Type B pancreatic cell (in vitro differentiated cells): Measurements from ENCODE around the gene ZNF687. TPM values are rescaled to one million over a fixed set of nuclear protein-coding genes. Genes with fewer than 3 reads are reported as not detected.
A peak's percentile ranks its signal among the peaks of the same experiment; 100 is the strongest.

ENCODE experiments used
- DNase-seq: peaks from one replicate; pipeline ENCODE4 v3.0.0; 2021; ENCODE audit warnings: mixed read lengths; ENCODE audit not compliant: unreplicated experiment; ENCODE audit errors: extremely low spot score
- H3K27ac Mint-ChIP-seq: 2 replicates; pipeline ENCODE4 v1.8.0; 2021; ENCODE audit warnings: mild to moderate bottlenecking, mixed read lengths
- H3K27me3 Mint-ChIP-seq: 2 replicates; pipeline ENCODE4 v1.8.0; 2021; ENCODE audit warnings: mixed read lengths
- H3K36me3 Mint-ChIP-seq: 2 replicates; pipeline ENCODE4 v1.8.0; 2021; ENCODE audit warnings: mixed read lengths
- H3K4me1 Mint-ChIP-seq: one replicate; pipeline ENCODE4 v1.8.0; 2021; ENCODE audit warnings: mixed read lengths; ENCODE audit not compliant: unreplicated experiment
- H3K4me3 Mint-ChIP-seq: 2 replicates; pipeline ENCODE4 v1.8.0; 2021; ENCODE audit warnings: mild to moderate bottlenecking, mixed read lengths
- H3K9me3 Mint-ChIP-seq: 2 replicates; pipeline ENCODE4 v1.8.0; 2021; ENCODE audit warnings: mixed read lengths
- CTCF ChIP-seq: fragments of 200-600 bp; sonication (generic); conservative IDR thresholded peaks from 2 replicates; pipeline ENCODE4 v1.5.0; 2021; ENCODE audit warnings: antibody characterized with exemption, mild to moderate bottlenecking
- total RNA-seq: library from RNA; stranded (reverse); gene quantifications from 2 replicates; pipeline ENCODE4 v1.2.1, GENCODE V29; 2021; ENCODE audit warnings: low replicate concordance

Gene ZNF687
- total RNA-seq, 1 donor from 2014 or later = 31.7 TPM

- Mint-ChIP-seq H3K27me3 (no peaks in the 10 kb centered on the region), H3K4me1 (peaks cover 4% of the 10 kb centered on the region), H3K9me3 (no peaks in the 10 kb centered on the region), H3K27ac (peak overlapping the region; percentile 33), H3K4me3 (no peak overlapping the region), H3K36me3 (peaks cover 23% of the 10 kb centered on the region)
- DNase-seq = no peak
- no peak for TF ChIP-seq CTCF
Observed at GRCh38 chr1:151289080-151289935, 7.2 kb downstream of the ZNF687 start.

- no peak for TF ChIP-seq CTCF
- no peak overlapping the region for H3K4me3 Mint-ChIP-seq
- H3K27ac Mint-ChIP-seq = no peak overlapping the region
- no peak for DNase-seq
- H3K27me3 Mint-ChIP-seq = no peaks in the 10 kb centered on the region
- H3K36me3 Mint-ChIP-seq = peaks cover 22% of the 10 kb centered on the region
- no peaks in the 10 kb centered on the region for H3K9me3 Mint-ChIP-seq
- H3K4me1 Mint-ChIP-seq = no peaks in the 10 kb centered on the region
Observed at GRCh38 chr1:151289991-151290708, 8.1 kb downstream of the ZNF687 start.

- TF ChIP-seq CTCF = no peak
- Mint-ChIP-seq H3K4me3 (no peak overlapping the region), H3K27ac (no peak overlapping the region), H3K9me3 (no peaks in the 10 kb centered on the region), H3K4me1 (no peaks in the 10 kb centered on the region), H3K36me3 (peaks cover 22% of the 10 kb centered on the region), H3K27me3 (no peaks in the 10 kb centered on the region)
- DNase-seq = no peak
Observed at GRCh38 chr1:151290709-151291303, 8.7 kb downstream of the ZNF687 start.

GRCh38 chr1:151292207-151293030 lies 10.3 kb downstream of the ZNF687 start:
- peaks cover 17% of the 10 kb centered on the region for H3K36me3 Mint-ChIP-seq
- H3K9me3 Mint-ChIP-seq = no peaks in the 10 kb centered on the region

More at GRCh38 chr1:151292207-151293030, 10.3 kb downstream of the ZNF687 start:
- H3K4me1 Mint-ChIP-seq = no peaks in the 10 kb centered on the region
- no peak overlapping the region for H3K4me3 Mint-ChIP-seq
- no peak overlapping the region for H3K27ac Mint-ChIP-seq
- no peaks in the 10 kb centered on the region for H3K27me3 Mint-ChIP-seq
- no peak for DNase-seq
- TF ChIP-seq CTCF = no peak
